Measurements from ENCODE around the gene WASHC1.
"Not testable (repeated sequence)": the region's sequence is repeated elsewhere in the genome, so short reads cannot be mapped to it uniquely, and the experiment has no call there.

The WASHC1 gene

GRCh38 chr9:16875-17274 is 12.4 kb downstream of the WASHC1 start:
- not testable (repeated sequence) for DNase-seq (ENCODE audit: insufficient read length, low spot score); FAIRE-seq

GRCh38 chr9:14129-14809 is 15.0 kb downstream of the WASHC1 start:
- DNase-seq (ENCODE audit: insufficient read length, low spot score); FAIRE-seq: not testable (repeated sequence)

GRCh38 chr9:11206-11605 is 18.1 kb downstream of the WASHC1 start:
- FAIRE-seq, result not testable (repeated sequence)

GRCh38 chr9:10653-11053 is 18.6 kb downstream of the WASHC1 start:
- not testable (repeated sequence) for FAIRE-seq; DNase-seq (ENCODE audit: insufficient read length, low spot score)

More at GRCh38 chr9:11206-11605, 18.1 kb downstream of the WASHC1 start:
- not testable (repeated sequence) for DNase-seq (ENCODE audit: insufficient read length, low spot score)

GRCh38 chr9:10207-10606 is 19.0 kb downstream of the WASHC1 start:
- FAIRE-seq, result not testable (repeated sequence)

More at GRCh38 chr9:10207-10606, 19.0 kb downstream of the WASHC1 start:
- not testable (repeated sequence) for DNase-seq (ENCODE audit: insufficient read length, low spot score)
